HEK293 (cell line): ENCODE measurements around the gene HEPHL1.

Source experiments
- ZBTB7A ChIP-seq: fragments of 450-650 bp; formaldehyde crosslinking; IDR thresholded peaks from 2 replicates; pipeline ENCODE4 v1.5.1; 2016; ENCODE audit warnings: low read depth, missing biosample characterization, missing genetic modification characterization
- ZNF549 ChIP-seq: fragments of 450-650 bp; IDR thresholded peaks from 2 replicates; pipeline ENCODE4 v1.5.1; 2018; ENCODE audit warnings: missing biosample characterization, missing genetic modification characterization, mild to moderate bottlenecking, inconsistent platforms, moderate library complexity
- TF ChIP-seq, protein P1 (sequence below): fragments of 450-650 bp; formaldehyde crosslinking; IDR thresholded peaks from 2 replicates; pipeline ENCODE4 v1.5.1; 2016; ENCODE audit warnings: missing biosample characterization, missing genetic modification characterization

DNA sequence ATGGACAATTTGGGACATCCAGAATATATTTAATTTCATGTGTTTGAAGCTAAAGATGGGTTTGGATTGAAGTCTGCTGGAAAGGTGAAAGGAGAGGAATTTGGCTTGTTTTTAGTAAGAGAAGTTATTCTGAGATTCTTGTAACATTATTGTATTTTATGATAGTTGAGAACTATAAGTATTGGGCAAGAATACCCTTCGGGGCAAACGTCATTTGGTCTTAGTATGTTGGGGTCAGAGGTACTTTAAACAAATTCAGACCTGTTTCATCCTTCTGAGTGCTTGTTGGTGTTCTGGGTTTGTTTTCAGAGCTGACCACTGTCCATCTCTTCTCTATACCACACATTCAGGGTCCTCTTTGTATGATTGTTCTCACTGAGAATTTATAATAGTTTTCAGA, 127.0 kb downstream of the HEPHL1 start:
- TF ChIP-seq ZNF549 (tag by site-specific recombination): no peak
- TF ChIP-seq ZBTB7A (tag by site-specific recombination): no peak
- TF ChIP-seq, protein P1, sequence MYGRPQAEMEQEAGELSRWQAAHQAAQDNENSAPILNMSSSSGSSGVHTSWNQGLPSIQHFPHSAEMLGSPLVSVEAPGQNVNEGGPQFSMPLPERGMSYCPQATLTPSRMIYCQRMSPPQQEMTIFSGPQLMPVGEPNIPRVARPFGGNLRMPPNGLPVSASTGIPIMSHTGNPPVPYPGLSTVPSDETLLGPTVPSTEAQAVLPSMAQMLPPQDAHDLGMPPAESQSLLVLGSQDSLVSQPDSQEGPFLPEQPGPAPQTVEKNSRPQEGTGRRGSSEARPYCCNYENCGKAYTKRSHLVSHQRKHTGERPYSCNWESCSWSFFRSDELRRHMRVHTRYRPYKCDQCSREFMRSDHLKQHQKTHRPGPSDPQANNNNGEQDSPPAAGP (tag by site-specific recombination): no peak
